HG03025 (cell line): ENCODE results near the gene SPI1.

Experiments used
- ATAC-seq: cut with Tn5 transposase; IDR thresholded peaks from one replicate; pipeline ENCODE4 v1.9.1; 2021; ENCODE audit warnings: mild to moderate bottlenecking, moderate library complexity; ENCODE audit not compliant: unreplicated experiment, low FRiP score

The SPI1 gene

DNA sequence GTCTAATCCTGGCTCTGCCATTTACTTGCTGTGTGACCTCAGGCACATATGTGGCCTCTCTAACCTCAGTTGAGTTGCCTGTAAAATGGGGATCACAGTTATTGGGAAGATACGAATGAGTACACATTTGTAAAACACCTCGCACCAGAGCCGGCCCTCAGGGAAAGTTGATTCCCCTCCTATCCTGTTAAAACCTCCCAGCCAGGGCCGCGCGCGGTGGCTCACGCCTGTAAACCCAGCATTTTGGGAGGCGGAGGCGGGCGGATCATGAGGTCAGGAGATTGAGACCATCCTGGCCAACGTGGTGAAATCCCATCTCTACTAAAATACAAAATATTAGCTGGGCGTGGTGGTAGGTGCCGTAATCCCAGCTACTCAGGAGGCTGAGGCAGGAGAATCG, 18.0 kb downstream of the SPI1 start:
- ATAC-seq, result no peak

DNA sequence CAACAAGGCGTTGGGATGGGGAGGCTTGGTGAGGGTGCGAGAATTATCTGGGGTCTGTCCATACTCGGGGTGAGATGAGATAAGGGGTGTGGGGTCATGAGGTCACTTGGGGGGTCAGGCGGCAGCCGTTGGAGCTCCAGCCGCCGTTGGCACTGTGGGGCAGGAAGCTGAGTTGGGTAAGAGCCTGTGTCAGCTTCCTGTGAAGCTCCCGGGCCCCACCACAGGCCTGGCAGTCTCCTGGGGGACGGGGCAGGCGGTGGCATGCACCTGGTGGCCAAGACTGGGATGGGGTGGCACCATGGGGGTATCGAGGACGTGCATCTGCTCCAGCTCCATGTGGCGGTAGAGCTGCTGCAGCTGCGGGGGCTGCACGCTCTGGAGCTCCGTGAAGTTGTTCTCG, 18.8 kb downstream of the SPI1 start:
- ATAC-seq, result no peak

DNA sequence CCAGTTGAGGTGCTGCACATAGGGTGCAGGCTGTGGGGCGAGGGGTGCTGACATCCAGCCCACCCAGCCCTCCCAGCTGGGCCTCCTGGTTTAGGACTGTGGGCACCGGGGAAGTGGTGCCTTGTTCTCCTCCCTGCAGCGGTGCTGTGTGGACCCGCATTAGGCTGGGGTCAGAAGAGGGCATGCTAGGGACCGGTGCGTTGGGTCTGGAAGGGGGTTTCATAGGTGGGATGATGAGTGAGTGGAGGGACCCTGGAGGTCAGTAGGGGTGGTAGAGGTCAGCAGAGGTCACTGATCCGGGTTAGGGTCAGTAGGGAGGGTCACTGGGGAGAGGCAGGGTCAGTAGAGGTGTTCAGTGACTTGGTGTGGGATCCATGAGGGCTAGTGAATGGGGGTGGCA, 19.2 kb downstream of the SPI1 start:
- no peak for ATAC-seq

DNA sequence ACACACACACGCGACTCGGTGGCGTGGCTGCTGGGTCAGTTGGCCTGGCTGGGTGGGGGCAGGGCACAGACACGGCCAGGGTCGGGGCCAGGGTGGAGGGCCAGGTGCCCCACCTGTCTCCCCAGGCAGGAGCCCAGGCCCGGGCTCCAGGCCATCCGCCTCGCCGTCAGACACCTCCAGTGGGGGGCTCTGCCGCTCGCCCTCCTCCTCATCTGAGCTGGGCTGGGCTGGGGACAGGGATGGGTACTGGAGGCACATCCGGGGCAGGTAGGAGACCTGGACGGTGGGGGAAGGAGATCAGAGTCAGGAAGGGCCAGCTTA, 19.7 kb downstream of the SPI1 start:
- ATAC-seq, result no peak

DNA sequence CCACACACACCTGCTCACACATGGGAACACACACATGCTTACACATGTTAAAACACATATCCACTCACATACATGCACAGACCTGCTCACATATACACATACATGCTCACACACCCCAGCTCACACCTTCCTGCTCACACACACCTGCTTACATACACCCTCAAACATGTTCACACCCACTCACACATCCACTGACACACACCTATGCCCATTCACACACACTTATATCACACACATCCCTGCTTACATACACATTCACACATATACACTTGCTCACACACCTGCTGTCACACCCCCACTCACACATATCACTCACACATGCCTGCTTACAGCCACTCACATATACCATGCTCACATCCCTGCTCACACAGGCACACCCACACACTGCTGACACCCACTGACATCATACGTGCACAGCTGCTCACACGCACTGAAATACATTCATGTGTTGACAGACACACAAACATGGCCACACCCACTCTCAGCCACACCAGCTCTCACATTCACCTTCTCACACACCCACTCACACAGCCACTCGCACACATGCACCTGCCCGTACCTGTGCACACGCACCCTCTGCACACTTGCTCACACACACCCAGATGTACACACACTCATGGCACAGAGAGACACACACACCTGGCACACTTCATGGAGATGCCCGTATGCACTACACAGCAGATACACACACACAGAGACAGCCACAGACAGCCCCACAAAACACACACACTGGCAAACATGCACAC, 20.2 kb downstream of the SPI1 start:
- ATAC-seq, result no peak

DNA sequence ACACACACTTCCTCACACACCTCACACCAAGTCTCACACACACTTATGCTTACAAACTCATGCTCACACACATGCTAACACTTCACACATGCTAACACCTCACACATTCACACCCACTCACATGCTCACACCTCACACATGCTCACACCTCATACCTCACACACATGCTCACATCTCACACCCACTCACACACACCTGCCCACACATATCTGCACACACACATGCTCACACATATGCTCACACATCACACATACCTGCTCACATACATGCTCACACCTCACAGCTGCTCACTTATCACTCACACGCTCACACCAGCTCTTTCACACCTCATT, 21.4 kb downstream of the SPI1 start:
- ATAC-seq, result no peak

DNA sequence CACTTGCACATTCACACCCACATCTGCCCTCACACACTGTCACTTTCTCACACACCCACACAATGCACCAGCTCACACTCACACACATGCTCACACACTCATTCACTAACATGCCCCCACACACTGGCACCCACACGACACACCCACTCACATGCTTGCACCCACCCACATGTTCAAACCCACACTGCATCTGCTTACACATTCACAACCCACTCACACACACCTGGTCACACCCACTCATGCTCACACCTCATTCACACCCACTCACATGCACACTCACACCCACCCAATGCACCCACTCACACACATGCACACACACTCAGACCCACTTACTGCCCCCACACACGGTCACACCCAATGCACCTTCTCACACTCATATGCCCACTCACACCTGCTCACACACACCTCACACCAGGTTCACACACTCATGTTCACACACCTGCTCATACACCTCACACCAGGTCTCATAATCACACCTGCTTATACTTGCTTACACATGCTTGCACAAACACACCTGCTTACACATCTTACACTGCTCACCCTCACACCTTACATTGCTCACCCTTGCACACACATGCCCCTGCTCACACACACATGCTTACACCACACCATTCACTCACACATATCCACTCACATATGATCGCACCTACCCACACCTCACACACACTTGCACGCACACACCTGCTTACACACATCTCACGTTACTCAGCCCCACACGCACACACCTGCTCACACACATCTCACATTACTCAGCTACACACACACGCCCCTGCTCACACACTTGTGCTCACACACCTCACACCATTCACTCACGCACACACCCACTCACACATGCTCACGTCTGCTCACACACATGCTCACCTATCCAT, 22.0 kb downstream of the SPI1 start:
- ATAC-seq, result no peak

DNA sequence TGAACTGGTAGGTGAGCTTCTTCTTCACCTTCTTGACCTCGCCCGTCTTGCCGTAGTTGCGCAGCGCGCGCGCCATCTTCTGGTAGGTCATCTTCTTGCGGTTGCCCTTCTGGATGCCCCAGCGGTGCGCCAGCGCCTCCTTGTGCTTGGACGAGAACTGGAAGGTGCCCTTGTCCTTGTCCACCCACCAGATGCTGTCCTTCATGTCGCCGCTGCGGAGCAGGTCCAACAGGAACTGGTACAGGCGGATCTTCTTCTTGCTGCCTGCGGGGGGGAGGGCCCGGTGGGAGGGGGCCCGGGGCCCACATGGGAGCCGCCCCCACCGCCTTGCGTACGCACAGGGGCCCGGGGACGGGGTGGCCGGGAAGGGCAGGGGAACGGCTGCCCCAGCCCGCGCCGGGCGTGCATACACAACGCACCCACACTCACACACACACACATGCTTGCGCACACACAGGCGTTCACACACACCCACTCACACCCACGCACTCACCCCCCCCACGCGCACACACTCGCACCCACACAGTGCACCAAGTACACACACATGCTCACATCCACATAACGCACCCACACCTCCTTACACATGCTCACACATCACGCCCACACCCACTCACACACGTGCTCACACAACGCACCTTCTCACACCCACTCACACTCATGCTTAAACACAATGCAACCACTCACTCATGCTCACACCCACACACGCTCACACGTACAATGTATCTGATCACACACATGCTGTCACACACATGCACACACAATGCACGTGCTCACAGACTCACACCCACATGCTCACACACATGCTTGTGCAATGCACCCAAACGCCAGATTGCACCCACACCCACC, 22.8 kb downstream of the SPI1 start:
- no peak for ATAC-seq

DNA sequence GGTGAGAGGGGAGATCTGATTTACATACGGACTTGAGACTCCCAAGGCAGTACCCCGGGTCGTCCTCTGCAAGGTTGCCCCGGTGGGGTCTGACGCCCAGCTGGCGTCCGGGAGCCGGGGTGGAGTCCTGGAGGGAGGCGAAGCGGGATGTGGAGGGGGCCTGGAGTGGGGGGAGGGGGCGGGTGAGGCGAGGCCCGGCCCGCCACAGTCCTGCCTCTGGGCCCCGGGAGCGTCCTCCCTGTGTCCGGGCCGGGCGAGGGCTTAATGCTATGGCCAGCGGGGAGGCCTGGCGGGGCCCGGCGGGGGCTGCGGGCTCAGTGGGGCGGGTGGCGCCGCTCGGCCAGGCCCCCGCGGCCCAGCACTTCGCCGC, 23.4 kb downstream of the SPI1 start:
- no peak for ATAC-seq

DNA sequence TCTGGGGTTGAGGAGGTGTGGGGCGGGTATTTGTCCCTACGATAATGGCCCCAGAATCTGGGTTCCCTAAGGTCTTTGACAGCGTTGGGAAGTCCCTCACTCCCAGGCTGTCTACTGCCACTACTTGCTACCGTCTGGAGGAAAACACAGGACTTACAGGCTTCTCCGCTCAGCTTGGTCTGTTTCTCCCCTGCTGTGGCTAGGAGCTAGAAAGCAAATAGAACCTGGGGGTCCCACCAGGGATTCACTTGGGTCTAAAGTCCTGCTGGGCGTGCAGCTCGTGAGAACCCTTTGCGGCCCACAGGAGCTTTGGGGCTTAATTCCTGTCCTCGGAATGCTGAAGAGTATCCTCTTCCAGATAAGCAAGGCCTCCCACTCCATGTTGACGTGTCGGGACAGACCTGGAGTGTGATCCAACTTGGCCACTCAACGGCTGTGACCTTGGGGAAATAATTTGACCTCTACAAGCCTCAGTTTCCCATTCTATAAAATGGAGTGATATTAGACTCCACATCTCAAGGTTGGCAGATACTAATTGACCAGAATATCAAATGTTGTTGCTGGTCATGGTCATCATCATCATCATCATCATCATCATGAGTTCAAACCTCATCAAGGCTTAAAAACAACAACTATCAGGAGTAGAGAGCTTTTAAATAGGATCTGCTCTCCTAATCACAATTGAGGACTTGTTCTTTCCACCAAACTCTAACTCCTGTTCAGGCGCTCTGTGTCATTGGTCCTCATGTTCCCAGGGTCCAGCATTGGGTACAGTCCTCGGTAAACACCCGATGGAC, 24.2 kb downstream of the SPI1 start:
- ATAC-seq, result no peak

DNA sequence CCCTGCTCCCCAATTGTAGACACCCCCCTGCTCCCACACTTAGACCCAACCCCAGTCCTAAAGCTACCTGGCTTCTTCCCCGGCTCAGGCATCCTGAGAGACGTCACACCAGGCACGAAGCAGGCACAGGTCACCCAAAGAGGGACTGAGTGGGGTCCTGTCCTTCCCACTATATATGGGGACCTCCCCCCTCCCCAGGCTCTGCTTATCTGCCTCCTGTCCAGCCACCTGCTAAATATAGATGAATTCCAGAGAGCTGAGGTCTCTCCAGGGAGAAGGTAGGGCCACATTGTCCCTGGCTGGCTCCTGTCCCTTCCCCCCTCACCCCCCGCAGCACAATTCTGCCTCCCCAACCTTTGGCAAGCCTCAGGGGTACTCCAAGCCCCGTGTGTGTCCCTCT, 25.8 kb downstream of the SPI1 start, which contains the start of gene MYBPC3:
Gene MYBPC3 (minus strand): TSS at position 147 of the 400 bp plus-strand sequence. CDS start 55 bp downstream, at position 92.
- ATAC-seq, result no peak

DNA sequence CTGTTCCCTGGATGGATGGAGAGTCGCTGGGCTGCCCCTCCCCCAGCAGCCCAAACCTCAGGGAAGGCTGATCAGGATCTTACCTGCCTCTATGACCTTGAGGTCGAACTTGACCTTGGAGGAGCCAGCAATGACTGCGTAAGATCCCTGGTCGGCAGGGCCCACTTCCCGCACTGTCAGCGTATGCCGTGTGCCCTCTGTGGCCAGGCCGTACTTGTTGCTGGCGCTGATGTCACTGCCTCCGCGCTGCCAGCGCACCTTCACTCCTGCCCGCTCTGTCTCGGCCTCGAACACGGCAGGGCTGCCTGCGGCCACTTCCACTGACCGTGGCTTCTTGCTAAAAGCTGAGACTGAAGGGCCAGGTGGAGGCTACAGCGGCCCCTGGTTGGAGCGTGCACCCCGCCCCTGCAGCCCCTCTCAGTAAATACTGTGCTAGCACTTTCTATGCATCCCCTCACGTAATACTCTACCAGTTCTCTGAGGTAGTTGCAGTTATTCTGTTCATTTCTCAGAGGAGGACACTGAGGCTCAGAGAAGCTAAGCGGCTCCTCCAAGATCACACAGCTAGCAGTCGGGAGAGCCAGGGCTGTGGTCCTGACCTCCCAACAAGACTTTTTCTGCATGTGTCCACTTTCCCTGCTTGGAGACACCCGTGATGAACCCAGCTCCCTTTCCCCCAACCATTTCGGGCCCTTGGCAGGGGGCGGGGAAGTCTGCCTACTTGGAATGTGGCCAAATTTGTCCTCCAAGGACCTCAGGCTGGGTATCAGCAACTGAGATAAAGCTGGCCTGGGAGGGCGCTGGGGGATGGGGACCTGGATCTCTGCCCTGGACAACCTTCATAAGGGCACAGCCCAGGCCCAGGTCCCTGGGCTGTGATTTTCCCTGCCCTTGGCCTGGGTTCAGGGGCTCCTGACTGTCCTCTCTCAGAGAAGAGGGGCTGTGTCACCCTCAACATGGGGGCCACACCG, 26.9 kb downstream of the SPI1 start:
- ATAC-seq, result no peak

DNA sequence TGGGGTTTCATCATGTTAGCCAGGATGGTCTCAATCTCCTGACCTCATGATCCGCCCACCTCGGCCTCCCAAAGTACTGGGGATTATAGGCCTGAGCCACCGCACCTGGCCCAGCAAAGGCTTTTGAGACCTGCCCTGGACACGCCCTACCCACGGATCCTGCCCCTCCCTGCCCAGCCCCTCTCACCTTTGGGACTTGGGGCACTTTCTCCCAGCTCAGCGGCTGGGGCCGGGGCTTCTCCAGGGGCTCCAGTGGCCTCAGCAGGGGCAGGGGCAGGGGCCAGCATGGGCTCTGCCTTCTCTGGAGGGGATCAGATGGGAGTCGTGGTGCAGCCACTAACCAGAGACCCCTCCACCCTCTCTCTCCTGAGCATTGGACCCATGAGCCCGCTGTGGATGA, 28.0 kb downstream of the SPI1 start:
- no peak for ATAC-seq

DNA sequence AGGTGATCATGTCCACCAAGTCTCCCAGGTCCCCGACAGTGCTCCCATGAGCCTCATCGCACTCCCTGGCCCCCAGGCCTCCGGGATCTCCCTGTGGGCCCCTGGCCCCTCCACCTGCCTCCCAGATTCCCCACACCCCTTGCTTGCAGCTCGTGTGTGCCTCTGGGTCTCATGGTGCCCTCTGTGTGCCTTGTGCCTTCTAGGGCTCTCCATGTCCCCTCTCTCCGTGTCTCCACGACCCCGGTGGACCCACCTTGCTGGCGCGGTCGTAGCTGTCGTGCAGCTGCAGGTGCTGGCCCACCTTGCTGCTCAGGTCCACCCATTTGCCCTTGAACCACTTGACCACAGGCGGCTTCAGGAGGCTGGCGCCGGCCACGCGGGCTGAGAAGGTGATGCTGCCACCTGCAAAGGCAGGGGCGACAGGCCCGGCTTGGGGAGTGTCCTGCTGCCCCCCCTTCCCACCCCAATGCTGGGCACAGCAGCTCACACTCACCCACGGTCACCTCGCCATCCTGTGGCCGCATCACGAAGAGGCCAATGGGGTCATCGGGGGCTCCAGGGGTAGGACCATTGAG, 28.7 kb downstream of the SPI1 start:
- ATAC-seq, result no peak

DNA sequence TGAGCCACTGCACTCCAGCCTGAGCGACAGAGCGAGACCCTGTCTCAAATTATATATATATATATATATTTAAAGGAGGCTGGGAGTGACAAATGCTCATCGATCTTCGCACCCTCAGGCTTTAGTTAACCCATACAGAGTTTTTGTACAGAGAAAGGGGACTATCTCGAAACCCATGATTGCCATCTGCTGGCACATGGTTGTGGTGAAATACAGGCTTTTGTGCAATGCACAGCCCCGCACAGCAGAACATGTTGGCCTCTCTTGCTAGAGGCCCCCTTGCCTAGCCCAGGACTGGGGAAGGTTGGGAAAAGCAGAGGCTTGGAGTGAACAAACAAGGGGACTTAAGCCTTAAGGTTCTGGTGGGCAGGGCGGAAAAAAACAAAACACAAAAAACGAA, 29.5 kb downstream of the SPI1 start:
- no peak for ATAC-seq

DNA sequence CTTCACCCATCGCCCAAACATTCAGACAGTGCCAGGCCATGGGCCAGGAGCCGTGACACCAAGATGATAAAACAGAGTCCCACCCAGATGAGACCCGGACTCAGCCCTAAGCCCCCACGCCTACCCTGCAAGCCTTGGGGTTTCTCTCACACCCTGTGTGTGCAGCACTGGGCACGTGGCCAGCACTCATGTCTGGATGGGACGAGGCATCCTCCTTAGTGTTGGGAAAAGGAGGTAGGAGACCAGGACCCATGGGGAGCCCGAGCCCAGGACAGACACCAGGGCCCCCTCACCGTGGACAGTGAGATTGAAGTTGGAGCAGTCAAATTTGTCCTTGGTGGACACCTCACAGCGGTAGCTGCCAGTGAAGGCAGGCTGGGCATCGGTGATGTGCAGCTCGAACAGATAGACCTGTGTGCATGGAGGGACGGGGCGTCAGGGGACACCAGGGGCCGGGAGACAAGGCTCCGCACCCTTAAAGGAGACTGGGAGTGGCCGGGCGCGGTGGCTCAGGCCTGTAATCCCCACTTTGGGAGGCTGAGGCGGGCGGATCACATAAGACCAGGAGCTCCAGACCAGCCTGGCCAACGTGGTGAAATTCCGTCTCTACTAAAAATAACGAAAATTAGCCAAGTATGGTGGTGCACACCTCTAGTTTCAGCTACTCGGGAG, 30.1 kb downstream of the SPI1 start:
- no peak for ATAC-seq

DNA sequence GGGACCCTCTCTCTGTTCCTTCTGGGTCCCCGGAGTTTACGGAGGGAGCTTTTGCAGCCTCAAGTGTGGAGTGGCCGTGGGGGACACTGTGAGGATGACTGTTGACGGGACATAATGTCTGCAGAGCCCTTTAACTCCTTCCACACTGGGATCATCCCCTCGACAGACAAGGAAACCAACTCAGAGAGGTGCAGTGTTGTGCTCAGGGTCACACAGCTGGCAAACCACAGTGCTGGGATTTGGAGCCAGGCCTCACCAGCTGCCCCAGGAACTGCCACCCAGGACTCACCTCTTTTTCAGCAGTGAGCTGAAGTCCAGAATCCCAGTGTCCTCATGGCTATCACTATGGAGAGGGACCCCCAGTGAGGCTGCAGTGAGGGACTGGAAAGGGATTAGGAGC, 31.2 kb downstream of the SPI1 start:
- ATAC-seq, result no peak

DNA sequence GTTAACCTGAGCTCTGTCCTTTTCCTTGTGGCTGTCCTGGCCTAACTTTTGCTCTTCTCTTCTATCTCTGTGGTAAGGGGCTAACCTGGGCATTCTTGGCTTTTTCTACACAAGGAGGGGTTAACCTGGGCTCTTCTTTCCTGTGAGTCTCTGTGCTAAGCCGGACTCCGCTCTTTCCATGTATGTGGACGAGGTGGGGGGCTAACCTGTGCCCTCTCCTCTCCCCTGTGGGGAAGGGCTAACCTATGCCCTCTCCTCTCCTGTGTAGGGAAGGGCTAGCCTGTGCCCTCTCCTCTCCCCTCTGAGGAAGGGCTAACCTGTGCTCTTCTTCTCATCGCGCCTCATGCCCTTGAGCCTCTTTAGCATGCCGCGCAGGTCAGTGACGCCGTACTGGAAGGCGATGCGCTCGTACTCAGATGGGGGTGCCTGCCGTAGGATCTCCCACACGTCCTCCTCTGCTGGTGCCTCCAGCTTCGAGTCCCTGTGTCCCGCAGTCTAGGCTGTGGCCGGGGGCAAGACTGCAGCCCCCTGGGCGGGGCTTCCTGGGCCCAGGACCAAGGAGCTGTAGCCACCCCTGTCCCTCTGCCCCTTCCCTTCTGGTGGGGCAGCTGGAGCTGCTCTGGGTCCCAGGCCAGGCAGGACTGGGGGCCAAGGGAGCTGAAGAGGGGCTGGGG, 32.3 kb downstream of the SPI1 start:
- no peak for ATAC-seq
